GM18498 (cell line): ENCODE measurements around the gene NOC2L.

Experiments
- ATAC-seq: cut with Tn5 transposase; IDR thresholded peaks from one replicate; pipeline ENCODE4 v1.9.1; 2021; ENCODE audit warnings: mild to moderate bottlenecking, moderate library complexity; ENCODE audit not compliant: unreplicated experiment

Gene NOC2L

GRCh38 chr1:919271-919872, 39.7 kb downstream of the NOC2L start:
- no peak for ATAC-seq

GRCh38 chr1:918843-919242, 40.2 kb downstream of the NOC2L start:
- ATAC-seq, result no peak

- ATAC-seq, result no peak
Measured at GRCh38 chr1:918353-918752, 40.7 kb downstream of the NOC2L start.

- ATAC-seq, result no peak
Measured at GRCh38 chr1:917466-918091, 41.5 kb downstream of the NOC2L start.

- ATAC-seq, result no peak
Measured at GRCh38 chr1:917076-917459, 42.0 kb downstream of the NOC2L start.

DNA sequence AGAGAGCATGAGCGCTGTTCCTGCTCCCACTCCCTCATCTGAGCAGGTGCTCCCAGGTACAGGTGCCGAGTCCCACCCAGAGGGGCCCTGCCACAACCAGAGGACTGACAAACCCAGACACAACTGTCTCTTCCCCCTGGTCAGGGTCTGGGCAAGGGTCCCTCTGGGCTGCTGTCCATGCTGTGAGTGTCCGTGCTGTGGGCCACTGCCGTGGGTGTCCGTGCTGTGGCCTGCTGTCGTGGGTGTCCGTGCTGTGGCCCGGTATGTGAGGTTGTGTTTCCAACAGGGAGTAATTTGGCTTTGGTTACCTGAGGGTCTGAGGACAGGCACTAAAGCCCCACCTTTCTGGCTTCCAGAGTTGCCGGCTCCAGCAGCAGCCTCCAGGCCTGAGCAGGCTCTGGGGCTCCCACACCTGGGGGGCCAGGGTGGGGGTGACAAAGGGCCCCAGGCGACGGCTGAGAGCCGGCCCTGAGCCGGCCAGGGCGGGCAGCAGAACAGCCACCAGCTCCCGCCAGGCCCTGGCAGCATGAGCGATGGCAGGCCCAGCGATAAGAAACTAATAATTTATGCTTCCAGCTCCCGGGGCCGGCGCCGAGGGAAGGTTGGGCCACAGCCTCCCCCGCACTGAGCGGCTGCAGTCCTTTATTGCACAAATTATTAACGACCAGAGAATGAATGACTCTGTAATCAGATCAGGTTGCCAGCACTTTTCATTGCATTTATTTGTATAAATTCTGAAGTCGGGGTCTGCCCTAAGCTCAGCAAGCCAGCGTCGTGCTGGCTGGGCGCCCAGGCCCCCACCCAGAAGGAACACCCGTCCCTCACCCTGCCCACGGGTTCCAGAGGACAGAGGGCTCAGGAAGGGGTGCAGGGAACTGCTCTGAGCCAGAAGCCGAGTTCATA, 42.6 kb downstream of the NOC2L start:
- no peak for ATAC-seq

- no peak for ATAC-seq
Measured at GRCh38 chr1:915295-916172, 43.5 kb downstream of the NOC2L start.

DNA sequence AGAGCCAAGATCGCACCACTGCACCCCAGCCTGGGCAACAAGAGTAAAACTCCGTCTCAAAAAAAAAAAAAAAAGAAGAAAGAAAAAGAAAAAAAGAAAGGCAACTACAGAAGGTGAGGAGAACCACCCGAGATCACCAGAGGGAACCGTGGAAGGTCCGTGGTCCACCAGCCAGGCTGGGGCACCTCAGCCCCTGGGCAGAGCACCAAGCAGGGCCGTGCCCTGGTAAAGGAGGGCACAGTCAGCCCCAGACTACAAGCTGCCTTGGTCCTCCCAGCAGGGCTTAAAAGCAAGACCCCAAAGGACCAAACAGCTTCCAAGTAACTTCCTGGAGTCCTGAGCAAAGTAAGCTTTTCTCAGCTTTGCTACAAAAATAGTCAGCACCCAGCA, 44.2 kb downstream of the NOC2L start:
- ATAC-seq, result no peak

DNA sequence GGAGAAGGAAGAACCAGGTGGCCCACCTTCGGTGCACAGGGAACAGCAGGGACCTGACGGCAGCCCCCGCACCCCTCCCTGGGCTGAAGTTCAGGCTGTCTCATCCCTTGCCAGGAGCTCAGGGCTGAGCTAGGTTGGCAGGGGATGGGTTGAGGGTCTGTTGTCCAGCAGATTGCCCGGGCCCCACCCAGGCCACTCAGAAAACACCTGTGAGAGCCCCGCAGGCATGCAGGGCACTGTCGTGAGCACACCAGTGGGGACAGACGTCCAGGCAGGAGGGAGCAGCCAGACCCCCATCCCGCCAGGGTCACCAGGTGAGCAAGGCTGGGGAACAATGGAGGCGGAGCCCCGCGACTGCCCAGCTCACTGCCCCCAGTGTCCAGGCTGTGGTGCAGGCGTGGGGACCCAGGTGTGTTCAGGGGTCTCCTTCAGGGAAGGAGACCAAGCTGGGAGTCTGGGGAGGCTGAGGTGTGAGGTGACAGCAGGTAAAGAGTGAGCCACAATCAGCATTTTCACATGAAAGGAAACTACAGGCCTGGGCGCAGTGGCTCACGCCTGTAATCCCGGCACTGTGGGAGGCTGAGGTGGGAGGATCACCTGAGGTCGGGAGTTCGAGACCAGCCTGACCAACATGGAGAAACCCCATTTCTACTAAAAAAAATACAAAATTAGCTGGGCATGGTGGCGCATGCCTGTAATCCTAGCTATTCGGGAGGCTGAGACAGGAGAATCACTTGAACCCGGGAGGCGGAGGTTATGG, 44.7 kb downstream of the NOC2L start:
- no peak for ATAC-seq

DNA sequence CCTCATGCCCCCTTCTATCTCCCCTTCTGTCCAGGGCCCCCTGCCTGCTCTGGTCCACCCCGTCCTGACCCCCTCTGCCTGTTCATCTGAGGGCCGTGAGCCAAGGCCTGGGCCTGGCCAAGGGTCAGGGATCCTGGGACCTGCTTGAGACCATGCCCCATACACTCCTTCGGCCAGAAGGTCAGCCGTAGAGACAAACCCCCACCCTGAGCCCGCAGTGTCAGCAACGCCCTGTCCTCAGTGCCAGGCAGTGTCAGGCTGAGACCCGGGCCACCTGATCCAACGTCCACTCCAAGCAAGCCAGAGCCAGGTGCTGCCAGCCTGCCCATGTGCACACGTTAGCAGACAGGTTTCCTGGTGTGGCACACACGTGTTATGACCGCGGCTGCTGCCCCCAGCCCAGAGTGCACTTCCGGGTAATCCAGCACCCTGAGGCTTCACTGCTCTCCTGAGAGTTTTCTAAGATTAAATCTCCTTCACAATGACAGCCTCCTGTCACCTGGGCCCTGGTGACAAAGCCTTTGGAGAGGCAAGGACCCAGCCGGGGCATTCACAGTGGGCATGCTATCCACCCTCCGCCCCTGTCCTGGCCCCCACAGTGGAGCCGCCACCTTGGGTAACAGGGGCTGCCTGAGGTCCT, 45.4 kb downstream of the NOC2L start:
- ATAC-seq, result no peak

DNA sequence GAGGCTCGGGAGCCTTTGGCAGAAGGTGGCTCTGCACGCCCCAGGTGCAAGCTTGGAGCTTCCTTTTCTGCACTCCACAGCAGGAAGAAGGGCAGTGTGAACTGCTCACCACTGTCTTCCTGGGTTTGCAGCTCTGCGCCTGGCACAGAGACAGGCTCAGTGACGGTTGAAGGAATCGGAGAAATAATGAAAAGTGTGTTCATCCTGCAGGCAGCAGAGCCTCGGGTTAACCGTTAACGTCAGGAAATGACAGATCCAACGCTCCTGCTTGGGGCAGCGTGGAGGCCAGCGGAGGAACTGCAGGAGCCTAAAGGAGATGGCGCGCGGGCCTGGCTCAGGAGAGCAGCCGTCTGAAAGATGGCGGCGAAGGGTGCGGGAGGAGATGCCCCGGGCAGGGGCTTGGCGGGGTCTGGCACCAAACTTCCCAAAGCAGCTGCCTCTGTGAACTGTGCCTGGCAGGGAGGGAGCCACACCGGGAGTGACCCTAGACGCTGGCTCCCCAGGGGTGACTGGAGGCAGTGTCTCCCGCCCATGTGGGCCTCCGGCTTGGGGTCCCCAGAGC, 46.2 kb downstream of the NOC2L start:
- ATAC-seq, result no peak

DNA sequence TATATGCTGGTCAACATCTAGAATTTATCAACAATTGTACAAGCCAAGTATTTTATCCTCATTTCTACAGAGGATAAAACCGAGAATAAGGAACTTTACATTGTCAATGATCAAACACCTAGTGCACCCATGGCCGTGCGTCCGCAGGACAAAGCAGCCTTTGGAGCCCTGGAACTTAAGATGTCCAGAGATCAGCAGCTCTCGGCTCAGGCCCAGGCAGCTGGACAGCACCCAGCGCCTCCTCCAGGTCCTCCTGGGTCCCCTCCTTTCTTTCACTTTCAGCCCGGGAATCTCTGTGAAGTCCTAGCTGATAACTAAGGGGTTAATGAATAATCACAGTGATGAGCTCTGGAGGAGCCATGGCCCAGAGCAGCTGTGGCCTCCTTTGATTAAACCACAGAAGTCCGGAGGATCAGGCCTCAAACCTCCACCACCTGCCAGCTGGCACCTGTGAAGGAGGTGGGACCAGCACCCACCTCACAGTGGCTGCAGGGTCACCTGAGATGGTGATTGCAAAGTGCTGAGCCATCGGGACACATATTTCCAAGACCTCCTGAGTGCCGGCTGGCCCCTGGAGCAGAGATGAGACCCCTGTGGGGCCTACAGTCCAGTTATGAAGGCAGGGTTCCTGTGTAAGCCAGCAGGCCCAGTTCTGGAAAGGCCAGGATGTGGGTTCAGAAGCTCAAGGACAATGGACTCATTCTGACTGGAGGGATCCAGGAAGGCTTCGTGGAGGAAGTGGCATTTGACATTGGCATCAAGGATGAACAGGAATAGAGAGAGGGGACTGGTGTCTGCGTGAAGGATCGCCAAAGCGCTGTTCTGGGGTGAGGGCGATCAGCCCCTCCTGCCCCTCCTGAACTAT, 46.9 kb downstream of the NOC2L start:
- ATAC-seq, result no peak

GRCh38 chr1:910881-911721, 48.0 kb downstream of the NOC2L start:
- no peak for ATAC-seq

DNA sequence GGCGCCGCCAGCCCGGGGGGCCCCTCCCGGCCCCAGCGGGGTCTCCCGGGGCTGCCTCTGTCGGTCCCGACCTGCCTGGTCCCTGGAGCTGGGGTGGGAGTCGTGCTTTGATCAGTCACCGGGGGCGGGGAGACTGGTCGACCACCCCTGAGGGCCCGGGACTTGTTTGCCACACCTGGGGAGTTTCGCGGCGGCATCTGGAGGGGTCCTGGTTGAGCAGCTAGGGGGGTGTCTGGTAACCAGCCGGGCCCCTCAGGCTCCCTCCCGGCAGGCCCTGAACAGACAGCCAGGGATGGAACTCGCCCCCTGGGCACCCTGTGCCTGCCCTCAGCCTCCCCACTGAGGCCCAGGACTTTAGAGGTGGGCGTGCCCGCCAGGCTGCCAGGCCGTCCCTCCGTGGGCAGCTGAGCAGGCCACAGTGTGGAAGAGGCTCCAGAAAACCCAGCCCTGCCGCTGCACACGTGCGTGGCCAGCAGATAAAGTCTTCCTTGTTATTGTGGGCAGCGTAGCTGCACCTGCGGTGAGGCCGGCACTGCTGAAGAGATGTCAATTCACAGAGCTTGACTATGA, 48.7 kb downstream of the NOC2L start:
- ATAC-seq, result no peak

- ATAC-seq, result no peak
Measured at GRCh38 chr1:909861-910310, 49.2 kb downstream of the NOC2L start.

DNA sequence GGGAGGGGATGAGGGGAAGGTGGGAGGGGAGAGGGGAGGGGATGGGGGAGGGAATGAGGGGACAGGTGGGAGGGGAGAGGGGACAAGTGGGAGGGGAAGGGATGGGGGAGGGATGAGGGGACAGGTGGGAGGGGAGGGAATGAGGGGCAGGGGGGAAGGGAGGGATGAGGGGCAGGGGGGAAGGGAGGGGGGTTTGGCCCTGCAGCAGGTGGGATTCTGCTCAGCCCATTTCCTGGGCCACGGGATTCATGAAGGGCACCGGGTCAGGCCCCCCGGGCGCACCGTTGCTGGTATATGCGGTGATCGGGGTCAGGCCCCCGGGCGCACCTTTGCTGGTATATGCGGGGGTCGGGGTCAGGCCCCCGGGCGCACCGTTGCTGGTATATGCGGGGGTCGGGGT, 50.4 kb downstream of the NOC2L start:
- no peak for ATAC-seq
